Measurements from ENCODE around the gene ZBED5. TPM values are rescaled to one million over a fixed set of nuclear protein-coding genes. Genes with fewer than 3 reads are reported as not detected.
A peak's percentile ranks its signal among the peaks of the same experiment; 100 is the strongest.

Gene ZBED5
- total RNA-seq, 1 experiment from 2014 or later = 21.0 TPM

GRCh38 chr11:10803676-10804075 lies 54.2 kb downstream of the ZBED5 start:
- ChIA-PET POLR2A (ENCODE audit: unreplicated experiment) (interaction anchor here (0.6 kb wide), 2 partner anchors 46 to 282 kb away, joined by 3 to 6 read pairs; no protein-coding TSS in a partner anchor), CTCF (interaction anchor here (0.9 kb wide), 1 partner anchor 11 kb away, joined by 3 read pairs; no protein-coding TSS in a partner anchor)
- H3K9ac ChIP-seq (ENCODE audit: low read length) = no peak overlapping the region
- intact Hi-C loops (cut with micrococcal nuclease) = no loop called here
- no TSS peak for BruUV-seq (replicated peaks)
- H3K9me2 ChIP-seq (replicated peaks; ENCODE audit: low read length) = no peaks in the 10 kb centered on the region
- H3K4me3 ChIP-seq (ENCODE audit: low read length) = no peak overlapping the region
- H3K9me3 ChIP-seq (ENCODE audit: low read length) = no peaks in the 10 kb centered on the region
- TF ChIP-seq EZH2 (IDR thresholded peaks at IDR 0.05; ENCODE audit: low read length, unreplicated experiment) (no peak), CTCF (conservative IDR thresholded peaks at IDR 0.05; ENCODE audit: low read depth, low read length) (no peak), EZH2phosphoT487 (IDR thresholded peaks at IDR 0.05; ENCODE audit: borderline replicate concordance, low read length) (no peak)
- peaks cover 85% of the 10 kb centered on the region for H3K79me2 ChIP-seq (ENCODE audit: low read length)
- H3K4me2 ChIP-seq (ENCODE audit: low read length) = 0 out of 2 replicates have a peak overlapping the region, but pooled peaks have one; percentile 92
- peaks cover 26% of the 10 kb centered on the region for H3K4me1 ChIP-seq (ENCODE audit: insufficient read depth, low read length)
- H3K27ac ChIP-seq (ENCODE audit: low read length) = no peak overlapping the region
- no peak overlapping the region for H2AFZ ChIP-seq (ENCODE audit: low read length)
- H3K36me3 ChIP-seq (ENCODE audit: low read depth, low read length) = peaks cover 90% of the 10 kb centered on the region
- H3K27me3 ChIP-seq (ENCODE audit: low read length) = no peaks in the 10 kb centered on the region
- peak; percentile 16; the same call in 1 of the 2 replicates for ATAC-seq
- H4K20me1 ChIP-seq (ENCODE audit: low read length) = peaks cover 78% of the 10 kb centered on the region
- no peak for DNase-seq
- peaks cover 37% of the 10 kb centered on the region for H3F3A ChIP-seq (ENCODE audit: low read length, unreplicated experiment)

Other genes starting within 250 kb of the ZBED5 start
- gene IRAG1, start 164.3 kb downstream of the ZBED5 start, total RNA-seq (2014; rRNA removed) = 0.29 TPM in 1 of 2 replicates, not detected in the other
- 20.0 and 21.9 TPM in 2 replicates for gene CTR9, start 106.8 kb downstream of the ZBED5 start, total RNA-seq (2014; rRNA removed)
- 999 and 1,007 TPM in 2 replicates for gene EIF4G2, start 49.1 kb downstream of the ZBED5 start, total RNA-seq (2014; rRNA removed)